Neural cell (in vitro differentiated cells): ENCODE measurements around the gene GSE1.

ENCODE experiments used
- EP300 ChIP-seq: fragments of 450-650 bp; conservative IDR thresholded peaks from 2 replicates; pipeline ENCODE4 v1.6.1; 2014; ENCODE audit warnings: antibody characterized with exemption, mild to moderate bottlenecking, moderate library complexity; ENCODE audit not compliant: poor library complexity, severe bottlenecking
- EZH2 ChIP-seq: fragments of 200-600, 300-800 bp; shearing (Covaris generic), sonication (generic); IDR thresholded peaks from 2 replicates; pipeline ENCODE4 v1.6.1; 2014; ENCODE audit warnings: antibody characterized with exemption, low read length, borderline replicate concordance, mild to moderate bottlenecking; ENCODE audit not compliant: insufficient read depth, poor library complexity, severe bottlenecking
- POLR2AphosphoS5 ChIP-seq: IDR thresholded peaks from 2 replicates; pipeline ENCODE4 v1.6.1; 2012
- RAD21 ChIP-seq: fragments of 450-650 bp; conservative IDR thresholded peaks from 2 replicates; pipeline ENCODE4 v1.6.1; 2014; ENCODE audit warnings: antibody characterized with exemption, mild to moderate bottlenecking, moderate library complexity
- SMC3 ChIP-seq: fragments of 450-650 bp; conservative IDR thresholded peaks from 2 replicates; pipeline ENCODE4 v1.6.1; 2014; ENCODE audit warnings: antibody characterized with exemption, mild to moderate bottlenecking, moderate library complexity; ENCODE audit not compliant: poor library complexity
- TAF1 ChIP-seq: IDR thresholded peaks from 2 replicates; pipeline ENCODE4 v1.6.1; 2012; ENCODE audit warnings: low read depth
- TF ChIP-seq, protein P1 (sequence below): fragments of 450-650 bp; IDR thresholded peaks from 2 replicates; pipeline ENCODE4 v1.5.1; 2014; ENCODE audit warnings: antibody characterized with exemption, mild to moderate bottlenecking, moderate library complexity; ENCODE audit not compliant: poor library complexity, severe bottlenecking
- TF ChIP-seq, protein P2 (sequence below): IDR thresholded peaks from 2 replicates; pipeline ENCODE4 v1.6.1; 2012; ENCODE audit warnings: borderline replicate concordance

DNA sequence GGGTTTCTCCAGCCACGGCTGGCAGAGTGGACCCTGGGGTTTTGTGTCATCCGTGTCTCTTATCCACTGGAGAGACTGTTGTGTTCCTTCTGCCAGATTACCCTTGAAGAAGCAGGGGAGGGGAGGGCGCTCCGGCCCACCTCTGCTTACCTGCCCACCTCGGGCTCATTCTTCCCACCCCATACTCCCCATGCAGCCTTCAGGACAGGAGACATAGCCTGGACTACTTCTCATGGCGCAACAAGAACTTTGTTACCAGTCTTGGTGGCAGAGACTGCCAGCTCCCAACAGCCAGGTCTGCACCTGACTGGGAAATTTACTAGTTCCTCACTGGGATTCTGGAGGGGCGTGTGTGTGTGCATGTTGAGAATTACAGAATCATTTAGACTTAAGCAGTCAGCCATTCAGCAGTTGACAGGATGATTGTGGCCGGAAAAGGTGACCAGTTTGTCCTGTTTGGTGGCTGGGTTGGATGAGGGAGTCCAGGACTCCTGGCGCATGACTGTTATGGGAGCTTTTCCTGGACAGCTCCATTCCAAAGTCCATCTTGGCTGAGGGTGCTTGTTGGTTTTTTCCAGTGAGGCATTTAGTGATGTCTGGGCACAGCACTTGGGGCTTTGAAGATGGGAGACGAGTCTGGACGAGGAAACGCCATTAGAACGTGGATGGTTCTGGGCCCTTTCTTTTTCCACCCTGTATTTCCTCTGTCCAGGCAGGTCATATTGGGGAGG, 8.7 kb downstream of the GSE1 start:
- no peak for TF ChIP-seq EP300
- TF ChIP-seq, protein P1, sequence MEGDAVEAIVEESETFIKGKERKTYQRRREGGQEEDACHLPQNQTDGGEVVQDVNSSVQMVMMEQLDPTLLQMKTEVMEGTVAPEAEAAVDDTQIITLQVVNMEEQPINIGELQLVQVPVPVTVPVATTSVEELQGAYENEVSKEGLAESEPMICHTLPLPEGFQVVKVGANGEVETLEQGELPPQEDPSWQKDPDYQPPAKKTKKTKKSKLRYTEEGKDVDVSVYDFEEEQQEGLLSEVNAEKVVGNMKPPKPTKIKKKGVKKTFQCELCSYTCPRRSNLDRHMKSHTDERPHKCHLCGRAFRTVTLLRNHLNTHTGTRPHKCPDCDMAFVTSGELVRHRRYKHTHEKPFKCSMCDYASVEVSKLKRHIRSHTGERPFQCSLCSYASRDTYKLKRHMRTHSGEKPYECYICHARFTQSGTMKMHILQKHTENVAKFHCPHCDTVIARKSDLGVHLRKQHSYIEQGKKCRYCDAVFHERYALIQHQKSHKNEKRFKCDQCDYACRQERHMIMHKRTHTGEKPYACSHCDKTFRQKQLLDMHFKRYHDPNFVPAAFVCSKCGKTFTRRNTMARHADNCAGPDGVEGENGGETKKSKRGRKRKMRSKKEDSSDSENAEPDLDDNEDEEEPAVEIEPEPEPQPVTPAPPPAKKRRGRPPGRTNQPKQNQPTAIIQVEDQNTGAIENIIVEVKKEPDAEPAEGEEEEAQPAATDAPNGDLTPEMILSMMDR: no peak
- TF ChIP-seq, protein P2, sequence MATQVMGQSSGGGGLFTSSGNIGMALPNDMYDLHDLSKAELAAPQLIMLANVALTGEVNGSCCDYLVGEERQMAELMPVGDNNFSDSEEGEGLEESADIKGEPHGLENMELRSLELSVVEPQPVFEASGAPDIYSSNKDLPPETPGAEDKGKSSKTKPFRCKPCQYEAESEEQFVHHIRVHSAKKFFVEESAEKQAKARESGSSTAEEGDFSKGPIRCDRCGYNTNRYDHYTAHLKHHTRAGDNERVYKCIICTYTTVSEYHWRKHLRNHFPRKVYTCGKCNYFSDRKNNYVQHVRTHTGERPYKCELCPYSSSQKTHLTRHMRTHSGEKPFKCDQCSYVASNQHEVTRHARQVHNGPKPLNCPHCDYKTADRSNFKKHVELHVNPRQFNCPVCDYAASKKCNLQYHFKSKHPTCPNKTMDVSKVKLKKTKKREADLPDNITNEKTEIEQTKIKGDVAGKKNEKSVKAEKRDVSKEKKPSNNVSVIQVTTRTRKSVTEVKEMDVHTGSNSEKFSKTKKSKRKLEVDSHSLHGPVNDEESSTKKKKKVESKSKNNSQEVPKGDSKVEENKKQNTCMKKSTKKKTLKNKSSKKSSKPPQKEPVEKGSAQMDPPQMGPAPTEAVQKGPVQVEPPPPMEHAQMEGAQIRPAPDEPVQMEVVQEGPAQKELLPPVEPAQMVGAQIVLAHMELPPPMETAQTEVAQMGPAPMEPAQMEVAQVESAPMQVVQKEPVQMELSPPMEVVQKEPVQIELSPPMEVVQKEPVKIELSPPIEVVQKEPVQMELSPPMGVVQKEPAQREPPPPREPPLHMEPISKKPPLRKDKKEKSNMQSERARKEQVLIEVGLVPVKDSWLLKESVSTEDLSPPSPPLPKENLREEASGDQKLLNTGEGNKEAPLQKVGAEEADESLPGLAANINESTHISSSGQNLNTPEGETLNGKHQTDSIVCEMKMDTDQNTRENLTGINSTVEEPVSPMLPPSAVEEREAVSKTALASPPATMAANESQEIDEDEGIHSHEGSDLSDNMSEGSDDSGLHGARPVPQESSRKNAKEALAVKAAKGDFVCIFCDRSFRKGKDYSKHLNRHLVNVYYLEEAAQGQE: no peak
- no peak for TF ChIP-seq POLR2AphosphoS5
- no peak for TF ChIP-seq SMC3
- TF ChIP-seq TAF1: no peak
- TF ChIP-seq RAD21: no peak
- no peak for TF ChIP-seq EZH2
